HepG2 (cell line): ENCODE data around the gene AK3. TPM values are rescaled to one million over a fixed set of nuclear protein-coding genes. Genes with fewer than 3 reads are reported as not detected.
A peak's percentile ranks its signal among the peaks of the same experiment; 100 is the strongest.

Experiments
- AHR ChIP-seq: IDR thresholded peaks from 2 replicates; pipeline ENCODE4 v1.6.1; 2018; ENCODE audit warnings: missing genetic modification reagents, missing compliant biosample characterization
- CENPBD1 ChIP-seq: sonication (generic); formaldehyde crosslinking; IDR thresholded peaks from 2 replicates; pipeline ENCODE4 v1.8.0; 2022; ENCODE audit warnings: missing genetic modification reagents, low read depth, mild to moderate bottlenecking, borderline replicate concordance
- FOXK1 ChIP-seq: sonication (generic); formaldehyde crosslinking; IDR thresholded peaks from 2 replicates; pipeline ENCODE4 v1.4.0; 2020; ENCODE audit warnings: low read depth, missing genetic modification reagents, borderline replicate concordance
- FOXP4 ChIP-seq: sonication (generic); formaldehyde crosslinking; IDR thresholded peaks from 2 replicates; pipeline ENCODE4 v1.4.0; 2020; ENCODE audit warnings: missing genetic modification reagents
- HDAC2 ChIP-seq: sonication (generic); formaldehyde crosslinking; IDR thresholded peaks from 2 replicates; pipeline ENCODE4 v1.4.0; 2020; ENCODE audit warnings: missing genetic modification reagents
- HOXA7 ChIP-seq: sonication (generic); formaldehyde crosslinking; IDR thresholded peaks from 2 replicates; pipeline ENCODE4 v1.8.1; 2022; ENCODE audit warnings: mild to moderate bottlenecking, missing genetic modification reagents, moderate library complexity
- IKZF1 ChIP-seq: fragments of 450-650 bp; IDR thresholded peaks from 2 replicates; pipeline ENCODE4 v1.7.1; 2016
- KDM5A ChIP-seq: fragments of 200-600 bp; sonication (generic); IDR thresholded peaks from 2 replicates; pipeline ENCODE4 v1.7.0; 2018; ENCODE audit warnings: antibody characterized with exemption, mild to moderate bottlenecking, low read length, borderline replicate concordance
- MYC ChIP-seq: sonication (generic); formaldehyde crosslinking; IDR thresholded peaks from 2 replicates; pipeline ENCODE4 v1.9.0; 2021; ENCODE audit warnings: missing genetic modification reagents, borderline replicate concordance
- NR2C2 ChIP-seq: sonication (generic); formaldehyde crosslinking; IDR thresholded peaks from 2 replicates; pipeline ENCODE4 v1.4.0; 2020; ENCODE audit warnings: missing genetic modification reagents, mild to moderate bottlenecking, moderate library complexity, borderline replicate concordance
- NR2F6 ChIP-seq, 2 experiments: IDR thresholded peaks; 2 replicates each; pipeline ENCODE4 v1.6.1; 2016; ENCODE audit warnings: antibody characterized with exemption in 1 of 2, mild to moderate bottlenecking in 1 of 2
- RELA ChIP-seq: sonication (generic); formaldehyde crosslinking; IDR thresholded peaks from 2 replicates; pipeline ENCODE4 v1.4.0; 2020; ENCODE audit warnings: missing genetic modification reagents
- RFXANK ChIP-seq: IDR thresholded peaks from 2 replicates; pipeline ENCODE4 v1.6.1; 2016
- TCF12 ChIP-seq, 2 experiments: fragments of 450-650 bp in 1 of 2; sonication (generic) in 1 of 2; formaldehyde crosslinking in 1 of 2; IDR thresholded peaks; 2 replicates each; pipeline versions ENCODE4 v1.6.1 to v1.8.0; 2017 to 2022; ENCODE audit warnings: antibody characterized with exemption in 1 of 2, mild to moderate bottlenecking in 1 of 2, missing genetic modification reagents in 1 of 2, moderate library complexity in 1 of 2
- XRCC5 ChIP-seq: fragments of 200-400 bp; formaldehyde crosslinking; optimal IDR thresholded peaks from 2 replicates; pipeline ENCODE3; 2017; ENCODE audit warnings: mild to moderate bottlenecking, low read length
- ZBTB7A ChIP-seq: sonication (generic); formaldehyde crosslinking; IDR thresholded peaks from 2 replicates; pipeline ENCODE4 v1.8.0; 2022; ENCODE audit warnings: mild to moderate bottlenecking, missing genetic modification reagents
- ZFP90 ChIP-seq: sonication (generic); formaldehyde crosslinking; IDR thresholded peaks from 2 replicates; pipeline ENCODE4 v1.8.0; 2022; ENCODE audit warnings: missing genetic modification reagents, mild to moderate bottlenecking, inconsistent platforms, borderline replicate concordance
- ZNF251 ChIP-seq: sonication (generic); formaldehyde crosslinking; IDR thresholded peaks from 2 replicates; pipeline ENCODE4 v1.9.0; 2021; ENCODE audit warnings: mild to moderate bottlenecking, missing genetic modification reagents
- ZNF362 ChIP-seq: sonication (generic); formaldehyde crosslinking; IDR thresholded peaks from 2 replicates; pipeline ENCODE4 v1.4.0; 2020; ENCODE audit warnings: missing genetic modification reagents, mild to moderate bottlenecking, borderline replicate concordance
- ZNF574 ChIP-seq: sonication (generic); formaldehyde crosslinking; IDR thresholded peaks from 2 replicates; pipeline ENCODE4 v1.4.0; 2020; ENCODE audit warnings: missing genetic modification reagents
- ZNF629 ChIP-seq: sonication (generic); formaldehyde crosslinking; conservative IDR thresholded peaks from 2 replicates; pipeline ENCODE4 v1.5.0; 2020; ENCODE audit warnings: missing genetic modification reagents
- ZSCAN5A ChIP-seq: sonication (generic); formaldehyde crosslinking; IDR thresholded peaks from 2 replicates; pipeline ENCODE4 v1.8.0; 2022; ENCODE audit warnings: mild to moderate bottlenecking, missing genetic modification reagents, borderline replicate concordance
- polyA plus RNA-seq, 8 experiments: library from polyadenylated mRNA; depleted of rRNA in 3 of 8; stranded (reverse) in 7 of 8; unstranded in 1 of 8; fragments of >200 nt; fragmentation: Illumina TruSeq in 4 of 8; extraction: Trizol in 4 of 8; gene quantifications; 2 replicates each; pipeline versions ENCODE4 v1.2.1 to v1.2.3, GENCODE V29; 2011 to 2016; ENCODE audit warnings: low read depth in 4 of 8, missing spikeins in 1 of 8, mixed read lengths in 1 of 8; ENCODE audit not compliant: insufficient read depth in 1 of 8
- total RNA-seq, 5 experiments: library from RNA; depleted of rRNA; stranded (reverse); fragments of >200 nt; fragmentation: Illumina TruSeq; extraction: Trizol; gene quantifications; 2 replicates each; pipeline ENCODE4 v1.2.3, GENCODE V29; 2016; ENCODE audit warnings: low read depth in 1 of 5

The AK3 gene
- total and polyA plus RNA-seq, 2 of the 13 experiments (the other 11 are each of a cell fraction or from before 2014, with no cell fraction given), result 76.8 to 109 TPM

GRCh38 chr9:4666042-4666699, 74.8 kb downstream of the AK3 start, which contains the start of gene SPATA6L (continued):
- TF ChIP-seq FOXP4 (peak; percentile 19; the same call in 1 of the 2 replicates), ZNF251 (CRISPR knock-in tag) (no peak), FOXK1 (CRISPR knock-in tag) (no peak), ZNF362 (CRISPR knock-in tag) (0 out of 2 replicates have a peak, but pooled peaks have one; percentile 13), HOXA7 (no peak; the same call in 1 of the 2 replicates), NR2C2 (no peak), RFXANK (CRISPR knock-in tag) (no peak), ZNF574 (CRISPR knock-in tag) (peak; percentile 43; the same call in 1 of the 2 replicates), ZFP90 (CRISPR knock-in tag) (no peak), ZNF629 (CRISPR knock-in tag) (no peak), MYC (CRISPR knock-in tag) (peak; percentile 64; the same call in 1 of the 2 replicates), TCF12 (IDR thresholded peaks at IDR 0.05) (no peak), TCF12 (CRISPR knock-in tag; IDR thresholded peaks at IDR 0.05) (no peak), NR2F6 (IDR thresholded peaks at IDR 0.05) (no peak), NR2F6 (CRISPR knock-in tag; IDR thresholded peaks at IDR 0.05) (no peak), HDAC2 (CRISPR knock-in tag) (peak; percentile 44; the same call in 1 of the 2 replicates), CENPBD1 (no peak), AHR (CRISPR knock-in tag) (no peak), ZSCAN5A (no peak), KDM5A (no peak), XRCC5 (no peak), ZBTB7A (CRISPR knock-in tag) (no peak), IKZF1 (no peak), RELA (CRISPR knock-in tag) (no peak)
